Left ventricle myocardium inferior (tissue), 1 donor: ENCODE results near the gene PPP1R1B. TPM values are rescaled to one million over a fixed set of nuclear protein-coding genes. Genes with fewer than 3 reads are reported as not detected.

Experiments used
- DNase-seq: peaks from one replicate; pipeline ENCODE4 v3.0.0-alpha.2; 2020
- H3K27ac ChIP-seq: fragments of 200-600 bp; replicated peaks from 2 replicates; pipeline ENCODE4 v1.8.0; 2021
- H3K27me3 ChIP-seq: fragments of 200-600 bp; 2 replicates; pipeline ENCODE4 v1.8.0; 2021; ENCODE audit warnings: low read depth
- H3K36me3 ChIP-seq: fragments of 200-600 bp; 2 replicates; pipeline ENCODE4 v1.8.0; 2021
- H3K4me1 ChIP-seq: fragments of 200-600 bp; 2 replicates; pipeline ENCODE4 v1.8.0; 2021
- H3K4me3 ChIP-seq: fragments of 200-600 bp; 2 replicates; pipeline ENCODE4 v1.8.0; 2021; ENCODE audit warnings: mild to moderate bottlenecking, moderate library complexity
- H3K9me3 ChIP-seq: fragments of 200-600 bp; replicated peaks from 2 replicates; pipeline ENCODE4 v1.8.0; 2021
- CTCF ChIP-seq: fragments of 200-600 bp; IDR thresholded peaks from 2 replicates; pipeline ENCODE4 v1.8.0; 2021; ENCODE audit warnings: antibody characterized with exemption, mild to moderate bottlenecking, borderline replicate concordance
- intact Hi-C: fragments of 100-400 bp; cut with micrococcal nuclease; formaldehyde crosslinking; loops from one replicate; pipeline ENCODE4 v1.11.0; 2022
- total RNA-seq: library from RNA; stranded (reverse); fragmentation: NEBNext Ultra II Directional; extraction: Animal tissue kit (Norgen Biotek cat#: 25700); gene quantifications from one replicate; pipeline ENCODE4 v1.2.1, GENCODE V29; 2021
- donor health status: DM: no; HTN: yes; CAD: no; lungs with severe emphysema.

PPP1R1B gene
- total RNA-seq, 1 donor from 2014 or later = 0.36 TPM

GRCh38 chr17:39683295-39683939 lies 56.7 kb downstream of the PPP1R1B start:
- intact Hi-C loops = no loop called here
- Histone ChIP-seq H3K4me1 (peaks cover 42% of the 10 kb centered on the region), H3K36me3 (peaks cover 38% of the 10 kb centered on the region), H3K4me3 (no peak overlapping the region), H3K27me3 (no peaks in the 10 kb centered on the region), H3K27ac (no peak overlapping the region), H3K9me3 (no peaks in the 10 kb centered on the region)
- no peak for TF ChIP-seq CTCF
- no peak for DNase-seq

GRCh38 chr17:39684369-39685192 lies 57.8 kb downstream of the PPP1R1B start:
- Histone ChIP-seq H3K4me1 (peaks cover 37% of the 10 kb centered on the region), H3K27ac (no peak overlapping the region), H3K36me3 (peaks cover 38% of the 10 kb centered on the region), H3K27me3 (no peaks in the 10 kb centered on the region), H3K9me3 (no peaks in the 10 kb centered on the region), H3K4me3 (no peak overlapping the region)
- TF ChIP-seq CTCF = no peak
- no peak for DNase-seq
- intact Hi-C loops = no loop called here

Other genes with a start within 250 kb of the PPP1R1B start
- gene FBXL20, start 225.3 kb upstream of the PPP1R1B start, total RNA-seq = 14.2 TPM
- 21.8 TPM for gene MED1, start 175.7 kb upstream of the PPP1R1B start, total RNA-seq
- gene CDK12, start 165.5 kb upstream of the PPP1R1B start, total RNA-seq = 19.7 TPM
- not detected for gene NEUROD2, start 19.0 kb upstream of the PPP1R1B start, total RNA-seq
- 15.7 TPM for gene STARD3, start 10.2 kb downstream of the PPP1R1B start, total RNA-seq
- gene TCAP, start 38.4 kb downstream of the PPP1R1B start, total RNA-seq = 5,825 TPM
- 7.6 TPM for gene PNMT, start 41.5 kb downstream of the PPP1R1B start, total RNA-seq
- gene PGAP3, start 61.1 kb downstream of the PPP1R1B start, total RNA-seq = 10.7 TPM
- 61.0 TPM for gene ERBB2, start 73.1 kb downstream of the PPP1R1B start, total RNA-seq
- gene MIEN1, start 103.6 kb downstream of the PPP1R1B start, total RNA-seq = 57.1 TPM
- gene GRB7, start 111.0 kb downstream of the PPP1R1B start, total RNA-seq = 1.1 TPM
- gene IKZF3, start 237.4 kb downstream of the PPP1R1B start, total RNA-seq = 0.16 TPM
- not detected for gene ZPBP2, start 241.2 kb downstream of the PPP1R1B start, total RNA-seq